H9 (cell line): Measurements from ENCODE around the gene NPPC. TPM values are rescaled to one million over a fixed set of nuclear protein-coding genes. Genes with fewer than 3 reads are reported as not detected.

ENCODE experiments used
- DNase-seq: peaks from one replicate; pipeline ENCODE4 v3.0.0-alpha.2; 2017
- H2AFZ ChIP-seq: one replicate; pipeline ENCODE4 v1.6.1; 2013; ENCODE audit warnings: mild to moderate bottlenecking, low read length, control low read depth, moderate library complexity
- H2AK5ac ChIP-seq: 2 replicates; pipeline ENCODE4 v1.6.1; 2013; ENCODE audit warnings: low read length, control low read depth, mixed read lengths; ENCODE audit not compliant: insufficient read length
- H2BK120ac ChIP-seq: one replicate; pipeline ENCODE4 v1.6.1; 2013; ENCODE audit warnings: low read depth, mild to moderate bottlenecking, low read length, control low read depth, inconsistent platforms; ENCODE audit not compliant: poor library complexity, severe bottlenecking
- H2BK12ac ChIP-seq: 2 replicates; pipeline ENCODE4 v1.6.1; 2013; ENCODE audit warnings: low read length, control low read depth, mixed read lengths, low read depth; ENCODE audit not compliant: insufficient read length
- H2BK15ac ChIP-seq: 2 replicates; pipeline ENCODE4 v1.6.1; 2013; ENCODE audit warnings: low read depth, low read length, control low read depth
- H2BK20ac ChIP-seq: one replicate; pipeline ENCODE4 v1.6.1; 2013; ENCODE audit warnings: low read depth, mild to moderate bottlenecking, low read length, control low read depth, inconsistent platforms; ENCODE audit not compliant: poor library complexity, severe bottlenecking
- H2BK5ac ChIP-seq: 2 replicates; pipeline ENCODE4 v1.6.1; 2013; ENCODE audit warnings: low read length, control low read depth, mixed read lengths; ENCODE audit not compliant: insufficient read length
- H3K14ac ChIP-seq: 2 replicates; pipeline ENCODE4 v1.6.1; 2013; ENCODE audit warnings: low read length, control low read depth; ENCODE audit not compliant: insufficient read depth
- H3K18ac ChIP-seq: 2 replicates; pipeline ENCODE4 v1.6.1; 2013; ENCODE audit warnings: low read depth, mild to moderate bottlenecking, mixed read lengths, low read length, control low read depth; ENCODE audit not compliant: insufficient read length
- H3K23ac ChIP-seq: 2 replicates; pipeline ENCODE4 v1.6.1; 2013; ENCODE audit warnings: low read length, control low read depth, mixed read lengths, low read depth; ENCODE audit not compliant: insufficient read length
- H3K23me2 ChIP-seq: 2 replicates; pipeline ENCODE4 v1.6.1; 2013; ENCODE audit warnings: low read depth, mild to moderate bottlenecking, mixed read lengths, low read length, control low read depth; ENCODE audit not compliant: insufficient read length, poor library complexity, severe bottlenecking
- H3K27ac ChIP-seq: 2 replicates; pipeline ENCODE4 v1.5.1; 2013; ENCODE audit warnings: low read length, control low read depth, mixed read lengths, low read depth; ENCODE audit not compliant: insufficient read length
- H3K27me3 ChIP-seq: 2 replicates; pipeline ENCODE4 v1.6.1; 2013; ENCODE audit warnings: low read length, control low read depth, inconsistent platforms; ENCODE audit not compliant: insufficient read depth
- H3K4ac ChIP-seq: 2 replicates; pipeline ENCODE4 v1.6.1; 2013; ENCODE audit warnings: low read depth, mild to moderate bottlenecking, control low read depth, inconsistent platforms, low read length, moderate library complexity
- H3K4me1 ChIP-seq: 2 replicates; pipeline ENCODE4 v1.6.1; 2013; ENCODE audit warnings: low read length, control low read depth, inconsistent platforms; ENCODE audit not compliant: insufficient read depth
- H3K4me2 ChIP-seq: 2 replicates; pipeline ENCODE4 v1.6.1; 2013; ENCODE audit warnings: low read length, control low read depth, mixed read lengths; ENCODE audit not compliant: insufficient read length, insufficient read depth
- H3K56ac ChIP-seq: 2 replicates; pipeline ENCODE4 v1.6.1; 2013; ENCODE audit warnings: low read depth, mild to moderate bottlenecking, mixed read lengths, low read length, control low read depth; ENCODE audit not compliant: insufficient read length
- H3K79me1 ChIP-seq: 2 replicates; pipeline ENCODE4 v1.6.1; 2013; ENCODE audit warnings: low read depth, mild to moderate bottlenecking, moderate library complexity, low read length, control low read depth, inconsistent platforms; ENCODE audit not compliant: insufficient read depth, poor library complexity, severe bottlenecking
- H3K79me2 ChIP-seq: 2 replicates; pipeline ENCODE4 v1.6.1; 2013; ENCODE audit warnings: low read length, control low read depth, inconsistent platforms; ENCODE audit not compliant: insufficient read depth
- H3K9ac ChIP-seq: 2 replicates; pipeline ENCODE4 v1.6.1; 2013; ENCODE audit warnings: low read length, control low read depth, mixed read lengths; ENCODE audit not compliant: insufficient read length; ENCODE audit errors: extremely low read depth
- H3K9me3 ChIP-seq: one replicate; pipeline ENCODE4 v1.6.1; 2013; ENCODE audit warnings: low read depth, low read length, inconsistent platforms; ENCODE audit not compliant: control insufficient read depth
- H3T11ph ChIP-seq: one replicate; pipeline ENCODE4 v1.6.1; 2013; ENCODE audit warnings: mild to moderate bottlenecking, low read length, control low read depth, inconsistent platforms
- H4K20me1 ChIP-seq: one replicate; pipeline ENCODE4 v1.6.1; 2013; ENCODE audit not compliant: control insufficient read depth, insufficient read length, insufficient read depth
- H4K5ac ChIP-seq: 2 replicates; pipeline ENCODE4 v1.6.1; 2013; ENCODE audit warnings: low read depth, mild to moderate bottlenecking, mixed read lengths, low read length, control low read depth; ENCODE audit not compliant: insufficient read length
- H4K8ac ChIP-seq: replicated peaks from 2 replicates; pipeline ENCODE4 v1.6.1; 2013; ENCODE audit warnings: low read length, control low read depth, mixed read lengths, low read depth; ENCODE audit not compliant: insufficient read length
- H4K91ac ChIP-seq: 2 replicates; pipeline ENCODE4 v1.6.1; 2013; ENCODE audit warnings: low read depth, mild to moderate bottlenecking, moderate library complexity, mixed read lengths, low read length, control low read depth; ENCODE audit not compliant: insufficient read length
- H3K27ac Mint-ChIP-seq, 3 experiments: 2 replicates in 2 of 3; 3 replicates in 1 of 3; pipeline ENCODE4 v1.8.0; 2020 to 2021; ENCODE audit warnings: mixed read lengths in 3 of 3, mild to moderate bottlenecking in 1 of 3, moderate library complexity in 1 of 3
- H3K27me3 Mint-ChIP-seq: 2 replicates; pipeline ENCODE4 v1.8.0; 2021; ENCODE audit warnings: low read depth, mild to moderate bottlenecking, moderate library complexity, mixed read lengths
- H3K36me3 Mint-ChIP-seq, 3 experiments: 2 replicates in 2 of 3; 3 replicates in 1 of 3; pipeline ENCODE4 v1.8.0; 2020 to 2021; ENCODE audit warnings: low read depth in 3 of 3, mixed read lengths in 3 of 3; ENCODE audit not compliant: insufficient read depth in 1 of 3
- H3K4me1 Mint-ChIP-seq, 2 experiments: 2 replicates each; pipeline ENCODE4 v1.8.0; 2020; ENCODE audit warnings: mixed read lengths in 2 of 2
- H3K4me3 Mint-ChIP-seq, 2 experiments: 2 replicates in 1 of 2; 3 replicates in 1 of 2; pipeline ENCODE4 v1.8.0; 2020 to 2021; ENCODE audit warnings: mild to moderate bottlenecking in 2 of 2, mixed read lengths in 2 of 2, moderate library complexity in 1 of 2
- H3K9me3 Mint-ChIP-seq, 2 experiments: 2 replicates in 1 of 2; 3 replicates in 1 of 2; pipeline ENCODE4 v1.8.0; 2020; ENCODE audit warnings: mild to moderate bottlenecking in 2 of 2, mixed read lengths in 2 of 2, moderate library complexity in 1 of 2
- WGBS: extraction: QIAGEN DNeasy Blood & Tissue Kit; methylation state at CpG from one replicate; pipeline ENCODE4 v1.1.7; 2013; ENCODE audit warnings: missing lambda C conversion rate, low lambda C conversion rate, mixed read lengths; ENCODE audit not compliant: insufficient read length; ENCODE audit errors: extremely low coverage; 5-methylcytosine and 5-hydroxymethylcytosine counted together
- long read RNA-seq: library from polyadenylated mRNA; unstranded; transcript quantifications from one replicate; pipeline ENCODE4 v2.0.0, GENCODE V29; 2020
- total RNA-seq: library from RNA; stranded (reverse); gene quantifications from 2 replicates; pipeline ENCODE4 v1.2.1, GENCODE V29; 2021
- TF ChIP-seq, protein P1 (sequence below): fragments of 200-600 bp; sonication (generic); conservative IDR thresholded peaks from 3 replicates; pipeline ENCODE4 v1.8.0; 2021; ENCODE audit warnings: antibody characterized with exemption, mild to moderate bottlenecking

NPPC gene, protein sequence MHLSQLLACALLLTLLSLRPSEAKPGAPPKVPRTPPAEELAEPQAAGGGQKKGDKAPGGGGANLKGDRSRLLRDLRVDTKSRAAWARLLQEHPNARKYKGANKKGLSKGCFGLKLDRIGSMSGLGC
- total RNA-seq: 1.1 and 1.2 TPM in 2 replicates
- long read RNA-seq, partial matches to known transcripts: 0 of 1 reads
- long read RNA-seq, other reads (novel, unspliced or antisense): 1 of 1 reads

DNA sequence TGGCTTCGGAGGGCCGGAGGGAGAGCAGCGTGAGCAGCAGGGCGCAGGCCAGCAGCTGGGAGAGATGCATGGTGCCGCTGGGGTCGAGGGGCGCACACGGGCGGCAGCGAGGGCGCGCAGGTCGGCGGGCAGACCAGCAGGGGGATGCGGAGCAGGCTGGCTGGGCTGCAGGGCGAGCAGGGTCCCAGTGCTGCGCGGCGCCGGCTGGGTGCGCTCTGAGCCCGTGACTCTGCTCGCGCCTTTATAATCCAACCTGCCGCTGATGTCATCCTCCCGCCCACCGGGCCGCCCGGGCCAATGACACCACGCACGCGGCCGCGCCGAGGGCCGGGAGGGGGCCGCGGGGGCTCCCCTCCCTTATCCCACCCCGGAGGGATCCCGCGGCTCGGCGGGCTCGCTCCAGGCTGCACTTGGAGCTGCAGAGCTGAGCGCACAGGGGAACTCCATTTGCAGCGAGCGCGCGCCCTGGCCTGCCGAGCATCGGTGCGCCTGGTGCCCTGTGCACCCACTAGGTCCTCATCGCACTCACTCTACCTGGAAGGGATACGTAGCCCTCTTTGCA, at the start of gene NPPC:
TSS of gene NPPC (minus strand) at position 217 of the 562 bp plus-strand sequence. CDS start at position 70, 147 bp downstream.
- Histone ChIP-seq H2BK12ac (no peak within 1 kb of the TSS), H3K9ac (no peak within 1 kb of the TSS), H3K4ac (no peak within 1 kb of the TSS), H2BK120ac (no peak within 1 kb of the TSS), H3K4me2 (peak within 1 kb of the TSS; percentile 71), H3K79me1 (no peaks in the 10 kb centered on the region), H4K8ac (no peak within 1 kb of the TSS), H3K56ac (no peak within 1 kb of the TSS), H3K18ac (no peak within 1 kb of the TSS), H2AFZ (no peak within 1 kb of the TSS), H3K4me1 (no peaks in the 10 kb centered on the region; the same call in 1 of the 2 replicates), H2BK20ac (no peak within 1 kb of the TSS), H3K9me3 (no peaks in the 10 kb centered on the region), H2AK5ac (no peak within 1 kb of the TSS), H4K91ac (no peak within 1 kb of the TSS), H3K27me3 (peaks cover 22% of the 10 kb centered on the region; the same call in 1 of the 2 replicates), H2BK15ac (no peak within 1 kb of the TSS), H3K23me2 (peaks cover 21% of the 10 kb centered on the region), H4K20me1 (no peaks in the 10 kb centered on the region), H2BK5ac (no peak within 1 kb of the TSS), H3K23ac (no peak within 1 kb of the TSS), H3K79me2 (no peaks in the 10 kb centered on the region), H3K27ac (no peak within 1 kb of the TSS), H3K14ac (peak within 1 kb of the TSS; percentile 65; the same call in 1 of the 2 replicates), H3T11ph (no peak within 1 kb of the TSS), H4K5ac (no peak within 1 kb of the TSS)
- Mint-ChIP-seq H3K9me3 (no peaks in the 10 kb centered on the region), H3K27me3 (peaks cover 69% of the 10 kb centered on the region), H3K27ac (no peak within 1 kb of the TSS), H3K4me1 (peaks cover 17 to 24% of the 10 kb centered on the region in 2 experiments), H3K4me3 (peak within 1 kb of the TSS; percentile 66 to 83), H3K36me3 (no peaks in the 10 kb centered on the region)
- TF ChIP-seq, protein P1, sequence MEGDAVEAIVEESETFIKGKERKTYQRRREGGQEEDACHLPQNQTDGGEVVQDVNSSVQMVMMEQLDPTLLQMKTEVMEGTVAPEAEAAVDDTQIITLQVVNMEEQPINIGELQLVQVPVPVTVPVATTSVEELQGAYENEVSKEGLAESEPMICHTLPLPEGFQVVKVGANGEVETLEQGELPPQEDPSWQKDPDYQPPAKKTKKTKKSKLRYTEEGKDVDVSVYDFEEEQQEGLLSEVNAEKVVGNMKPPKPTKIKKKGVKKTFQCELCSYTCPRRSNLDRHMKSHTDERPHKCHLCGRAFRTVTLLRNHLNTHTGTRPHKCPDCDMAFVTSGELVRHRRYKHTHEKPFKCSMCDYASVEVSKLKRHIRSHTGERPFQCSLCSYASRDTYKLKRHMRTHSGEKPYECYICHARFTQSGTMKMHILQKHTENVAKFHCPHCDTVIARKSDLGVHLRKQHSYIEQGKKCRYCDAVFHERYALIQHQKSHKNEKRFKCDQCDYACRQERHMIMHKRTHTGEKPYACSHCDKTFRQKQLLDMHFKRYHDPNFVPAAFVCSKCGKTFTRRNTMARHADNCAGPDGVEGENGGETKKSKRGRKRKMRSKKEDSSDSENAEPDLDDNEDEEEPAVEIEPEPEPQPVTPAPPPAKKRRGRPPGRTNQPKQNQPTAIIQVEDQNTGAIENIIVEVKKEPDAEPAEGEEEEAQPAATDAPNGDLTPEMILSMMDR: peak; percentile 68
- peak; percentile 83 for DNase-seq
- WGBS: no CpG with 5 or more reads among the region's 54 CpGs
